Mesothelial cell of epicardium (in vitro differentiated cells): ENCODE data around the gene VPS18. TPM values are rescaled to one million over a fixed set of nuclear protein-coding genes. Genes with fewer than 3 reads are reported as not detected.

ENCODE experiments used
- DNase-seq, 2 experiments: peaks; one replicate each; pipeline ENCODE4 v3.0.0; 2021; ENCODE audit warnings: low spot score in 2 of 2; ENCODE audit not compliant: unreplicated experiment in 2 of 2
- H3K27ac Mint-ChIP-seq: 2 replicates; pipeline ENCODE4 v1.8.0; 2021; ENCODE audit warnings: mixed read lengths
- H3K27me3 Mint-ChIP-seq: 2 replicates; pipeline ENCODE4 v1.8.0; 2021; ENCODE audit warnings: low read depth, mixed read lengths
- H3K36me3 Mint-ChIP-seq: 2 replicates; pipeline ENCODE4 v1.8.0; 2021; ENCODE audit warnings: mixed read lengths
- H3K4me1 Mint-ChIP-seq: 2 replicates; pipeline ENCODE4 v1.8.0; 2021; ENCODE audit warnings: mixed read lengths
- H3K4me3 Mint-ChIP-seq: 2 replicates; pipeline ENCODE4 v1.8.0; 2021; ENCODE audit warnings: mild to moderate bottlenecking, moderate library complexity, mixed read lengths
- H3K9me3 Mint-ChIP-seq: 2 replicates; pipeline ENCODE4 v1.8.0; 2021; ENCODE audit warnings: mixed read lengths
- CTCF ChIP-seq: fragments of 200-600 bp; sonication (generic); IDR thresholded peaks from one replicate; pipeline ENCODE4 v1.5.0; 2021; ENCODE audit warnings: antibody characterized with exemption; ENCODE audit not compliant: unreplicated experiment
- total RNA-seq: library from RNA; stranded (reverse); gene quantifications from 3 replicates; pipeline ENCODE4 v1.2.1, GENCODE V29; 2021

Gene VPS18
- total RNA-seq, 1 donor from 2014 or later = 30.1 TPM

GRCh38 chr15:40879609-40880008 is 14.6 kb upstream of the VPS18 start:
- no peak overlapping the region for H3K27ac Mint-ChIP-seq
- peaks cover 1% of the 10 kb centered on the region for H3K27me3 Mint-ChIP-seq
- no peaks in the 10 kb centered on the region for H3K36me3 Mint-ChIP-seq
- H3K9me3 Mint-ChIP-seq = no peaks in the 10 kb centered on the region
- H3K4me3 Mint-ChIP-seq = no peak overlapping the region
- DNase-seq = no peak
- no peaks in the 10 kb centered on the region for H3K4me1 Mint-ChIP-seq
- TF ChIP-seq CTCF = no peak

- DNase-seq = no peak
- H3K27ac Mint-ChIP-seq = no peak overlapping the region
- H3K27me3 Mint-ChIP-seq = no peaks in the 10 kb centered on the region
- no peak for TF ChIP-seq CTCF
- no peaks in the 10 kb centered on the region for H3K4me1 Mint-ChIP-seq
- no peaks in the 10 kb centered on the region for H3K36me3 Mint-ChIP-seq
- H3K4me3 Mint-ChIP-seq = no peak overlapping the region
- H3K9me3 Mint-ChIP-seq = no peaks in the 10 kb centered on the region
These were observed 12.9 kb upstream of the VPS18 start for GRCh38 chr15:40881351-40881750.

GRCh38 chr15:40886586-40886985 is 7.7 kb upstream of the VPS18 start:
- DNase-seq = no peak
- no peaks in the 10 kb centered on the region for H3K9me3 Mint-ChIP-seq
- no peaks in the 10 kb centered on the region for H3K4me1 Mint-ChIP-seq

GRCh38 chr15:40889112-40889511 is 5.1 kb upstream of the VPS18 start:
- Mint-ChIP-seq H3K9me3 (no peaks in the 10 kb centered on the region), H3K4me1 (peaks cover 6% of the 10 kb centered on the region), H3K27ac (no peak overlapping the region), H3K36me3 (no peaks in the 10 kb centered on the region), H3K4me3 (no peak overlapping the region), H3K27me3 (peaks cover 1% of the 10 kb centered on the region)
- no peak for TF ChIP-seq CTCF
- DNase-seq = no peak

More at GRCh38 chr15:40886586-40886985, 7.7 kb upstream of the VPS18 start:
- TF ChIP-seq CTCF = no peak
- no peak overlapping the region for H3K27ac Mint-ChIP-seq
- no peaks in the 10 kb centered on the region for H3K27me3 Mint-ChIP-seq
- no peak overlapping the region for H3K4me3 Mint-ChIP-seq
- H3K36me3 Mint-ChIP-seq = no peaks in the 10 kb centered on the region

GRCh38 chr15:40891138-40891537 is 3.1 kb upstream of the VPS18 start:
- Mint-ChIP-seq H3K27ac (no peak overlapping the region), H3K4me1 (peaks cover 19% of the 10 kb centered on the region), H3K4me3 (no peak overlapping the region), H3K9me3 (no peaks in the 10 kb centered on the region), H3K27me3 (peaks cover 1% of the 10 kb centered on the region), H3K36me3 (peaks cover 3% of the 10 kb centered on the region)
- TF ChIP-seq CTCF = no peak
- no peak for DNase-seq
